ENCODE measurements around the gene GPC5.

DNA sequence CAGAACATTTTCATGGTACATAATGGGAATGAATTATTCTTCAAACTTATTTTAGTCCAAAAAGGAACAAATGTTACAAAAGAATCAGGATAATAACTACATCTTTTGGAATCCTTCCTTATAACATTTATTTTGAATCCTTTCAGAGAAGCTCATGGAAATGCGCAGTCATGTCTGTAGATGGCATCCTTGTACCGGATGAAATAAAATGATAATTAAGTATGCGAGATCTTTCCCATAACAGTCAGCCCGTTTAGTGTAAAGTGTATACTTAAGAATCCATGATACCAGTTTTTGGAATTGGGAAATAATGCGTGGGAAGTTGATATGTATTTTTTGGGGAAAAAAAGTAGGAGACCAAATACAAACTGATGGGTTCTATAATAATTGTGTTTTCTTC lies 418.8 kb downstream of the GPC5 start:
- TF ChIP-seq ILK (tag; IDR thresholded peaks at IDR 0.05; ENCODE audit: borderline replicate concordance, low read depth) (no peak), POLR2AphosphoS5 (IDR thresholded peaks at IDR 0.05; ENCODE audit: control insufficient read depth, insufficient read depth, low read depth, low read length) (no peak), E2F4 (CRISPR knock-in tag; IDR thresholded peaks at IDR 0.05; ENCODE audit: low read depth) (no peak), MYC (IDR thresholded peaks at IDR 0.05; ENCODE audit: low read depth, low read length) (no peak), MYC (CRISPR knock-in tag; IDR thresholded peaks at IDR 0.05; ENCODE audit: borderline replicate concordance, low read depth) (no peak), ARID4B (CRISPR knock-in tag; IDR thresholded peaks at IDR 0.05) (no peak), USF2 (CRISPR knock-in tag; IDR thresholded peaks at IDR 0.05) (no peak), POLR2A (conservative IDR thresholded peaks at IDR 0.05) (no peak), ZNF121 (CRISPR knock-in tag; conservative IDR thresholded peaks at IDR 0.05) (no peak), KAT7 (CRISPR knock-in tag; IDR thresholded peaks at IDR 0.05; ENCODE audit: borderline replicate concordance) (no peak), ZNF592 (IDR thresholded peaks at IDR 0.05) (no peak), ZNF263 (CRISPR knock-in tag; IDR thresholded peaks at IDR 0.05; ENCODE audit: borderline replicate concordance) (no peak), YY1 (IDR thresholded peaks at IDR 0.05; ENCODE audit: borderline replicate concordance in 1 of 3, control insufficient read depth in 1 of 3, extremely low read depth in 1 of 3, insufficient read depth in 3 of 3, insufficient read length in 1 of 3, insufficient replicate concordance in 2 of 3, low read depth in 1 of 3, low read length in 2 of 3) (no peak), PCBP2 (IDR thresholded peaks at IDR 0.05; ENCODE audit: low read depth, low read length, poor library complexity, severe bottlenecking) (no peak)
